ENCODE data around the gene SULF2. TPM values are rescaled to one million over a fixed set of nuclear protein-coding genes. Genes with fewer than 3 reads are reported as not detected.
A peak's percentile ranks its signal among the peaks of the same experiment; 100 is the strongest.

SULF2 gene
- total RNA-seq, 4 donors from 2014 or later = 41.2 to 177 (median 62.3) TPM

- Histone ChIP-seq H3K9me3 (no peaks in the 10 kb centered on the region), H3K27me3 (no peaks in the 10 kb centered on the region), H3K27ac (no peak overlapping the region), H3K4me1 (peaks cover 0 to 19% (median 4%) of the 10 kb centered on the region in 3 donors), H3K4me3 (no peak overlapping the region), H3K36me3 (peaks cover 0 to 77% of the 10 kb centered on the region in 2 donors)
- TF ChIP-seq EP300 (IDR thresholded peaks at IDR 0.05) (no peak), CTCF (IDR thresholded peaks at IDR 0.05) (no peak)
- no peak for ATAC-seq
- 66 to 83% methylated on average over 3 to 8 of the region's 12 CpGs for WGBS, 2 donors (ENCODE audit: low coverage in 1 of 2)
Observed at GRCh38 chr20:47664744-47665143, 120.5 kb downstream of the SULF2 start.

GRCh38 chr20:47664068-47664437, 121.2 kb downstream of the SULF2 start:
- no peaks in the 10 kb centered on the region for H3K9me3 ChIP-seq
- H3K4me3 ChIP-seq = no peak overlapping the region
- TF ChIP-seq POLR2AphosphoS5 (IDR thresholded peaks at IDR 0.05) (no peak), CTCF (IDR thresholded peaks at IDR 0.05) (no peak), POLR2A (IDR thresholded peaks at IDR 0.05) (no peak), EP300 (IDR thresholded peaks at IDR 0.05) (no peak)
- peaks cover 0 to 79% of the 10 kb centered on the region in 2 donors for H3K36me3 ChIP-seq
- H3K27ac ChIP-seq = peak overlapping the region in 2 of 4 donors; percentile 22 to 55
- no peaks in the 10 kb centered on the region for H3K27me3 ChIP-seq
- ATAC-seq = no peak
- no CpG with 5 or more reads among the region's 2 CpGs for WGBS, 2 donors (ENCODE audit: low coverage in 1 of 2)
- H3K4me1 ChIP-seq = peaks cover 0 to 19% (median 4%) of the 10 kb centered on the region in 3 donors

GRCh38 chr20:47663354-47664067, 121.8 kb downstream of the SULF2 start:
- Histone ChIP-seq H3K36me3 (peaks cover 0 to 79% of the 10 kb centered on the region in 2 donors), H3K27ac (peak overlapping the region in 2 of 4 donors; percentile 22 to 55), H3K4me1 (peaks cover 0 to 19% (median 4%) of the 10 kb centered on the region in 3 donors), H3K27me3 (no peaks in the 10 kb centered on the region), H3K4me3 (no peak overlapping the region), H3K9me3 (no peaks in the 10 kb centered on the region)
- no CpG with 5 or more reads among the region's 20 CpGs for WGBS, 2 donors (ENCODE audit: low coverage in 1 of 2)
- peak; percentile 80 for ATAC-seq
- TF ChIP-seq POLR2A (IDR thresholded peaks at IDR 0.05) (no peak), CTCF (IDR thresholded peaks at IDR 0.05) (peak in 3 of 4 experiments; percentile 95 to 97 (median 95)), POLR2AphosphoS5 (IDR thresholded peaks at IDR 0.05) (no peak)

- WGBS, 2 donors (ENCODE audit: low coverage in 1 of 2) = 82 to 83% methylated on average over 1 to 10 of the region's 16 CpGs
- no peaks in the 10 kb centered on the region for H3K9me3 ChIP-seq
- TF ChIP-seq POLR2AphosphoS5 (IDR thresholded peaks at IDR 0.05) (no peak), EP300 (IDR thresholded peaks at IDR 0.05) (no peak), CTCF (IDR thresholded peaks at IDR 0.05) (no peak), POLR2A (IDR thresholded peaks at IDR 0.05) (no peak)
- no peak for ATAC-seq
- no peaks in the 10 kb centered on the region for H3K27me3 ChIP-seq
- no peak overlapping the region for H3K4me3 ChIP-seq
- H3K36me3 ChIP-seq = peaks cover 0 to 79% of the 10 kb centered on the region in 2 donors
- no peak overlapping the region for H3K27ac ChIP-seq
- peaks cover 0 to 19% (median 4%) of the 10 kb centered on the region in 3 donors for H3K4me1 ChIP-seq
Observed at GRCh38 chr20:47662483-47663353, 122.6 kb downstream of the SULF2 start.
